Activated CD8-positive, alpha-beta T cell treated with anti-CD3 and anti-CD28 coated beads for 36 hours (primary cell): ENCODE data around the gene CMTM7. TPM values are rescaled to one million over a fixed set of nuclear protein-coding genes. Genes with fewer than 3 reads are reported as not detected.

Experiments
- ATAC-seq: fragments of 200-7000 bp; cut with Tn5 transposase; one replicate; pipeline ENCODE4 v1.10.0; 2021; ENCODE audit warnings: mild to moderate bottlenecking, moderate library complexity
- CTCF ChIA-PET: fragments of 350-600 bp; sonication (Branson Sonifier 250); formaldehyde crosslinking; loops from one replicate; lab custom pipeline; 2021; ENCODE audit warnings: antibody characterized with exemption; lab: Charles Lee
- POLR2A ChIA-PET: fragments of 350-600 bp; sonication (Branson Sonifier 250); formaldehyde crosslinking; loops from one replicate; lab custom pipeline; 2021; ENCODE audit warnings: antibody characterized with exemption; lab: Charles Lee
- DNase-seq: peaks from one replicate; pipeline ENCODE4 v3.0.0-alpha.2; 2020
- H3K27ac Mint-ChIP-seq: one replicate; pipeline ENCODE4 v1.8.0; 2021; ENCODE audit warnings: mild to moderate bottlenecking, mixed read lengths
- H3K27me3 Mint-ChIP-seq: one replicate; pipeline ENCODE4 v1.8.0; 2021; ENCODE audit warnings: mixed read lengths
- H3K36me3 Mint-ChIP-seq: one replicate; pipeline ENCODE4 v1.8.0; 2021; ENCODE audit warnings: low read depth, mixed read lengths
- H3K4me1 Mint-ChIP-seq: one replicate; pipeline ENCODE4 v1.8.0; 2021; ENCODE audit warnings: low read depth, mixed read lengths
- H3K4me3 Mint-ChIP-seq: one replicate; pipeline ENCODE4 v1.8.0; 2021; ENCODE audit warnings: mild to moderate bottlenecking, moderate library complexity, mixed read lengths
- H3K9me3 Mint-ChIP-seq: one replicate; pipeline ENCODE4 v1.8.0; 2021; ENCODE audit warnings: mixed read lengths
- intact Hi-C: fragments of 100-400 bp; cut with micrococcal nuclease; formaldehyde crosslinking; loops from one replicate; pipeline ENCODE4 v1.10.0; 2022
- total RNA-seq, 2 experiments: library from RNA; stranded (reverse); gene quantifications; one replicate each; pipeline ENCODE4 v1.2.3, GENCODE V29; 2021
- TF ChIP-seq, protein P1 (sequence below): fragments of 200-600 bp; IDR thresholded peaks from one replicate; pipeline ENCODE4 v1.8.0; 2022; ENCODE audit warnings: antibody characterized with exemption, mild to moderate bottlenecking

The CMTM7 gene
- total RNA-seq, 2 experiments from 2014 or later = 36.1 to 37.2 TPM

DNA sequence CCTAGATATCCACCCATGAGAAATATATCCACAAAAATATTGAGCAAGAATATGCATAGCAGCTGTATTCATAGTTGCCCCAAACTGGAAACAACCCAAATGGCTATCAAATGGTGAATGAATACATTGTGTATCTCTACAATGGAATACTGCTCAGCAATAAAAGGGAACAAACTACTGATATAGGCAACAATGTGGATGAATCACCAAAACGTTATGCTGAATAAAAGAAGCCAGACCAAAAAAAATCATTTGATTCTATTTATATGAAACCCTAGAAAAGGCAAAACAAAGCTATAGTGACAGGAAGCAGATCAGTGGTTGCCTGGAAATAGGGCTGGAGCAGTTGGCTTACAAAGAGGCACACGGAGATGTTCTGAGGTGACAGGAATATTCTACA, 15.5 kb upstream of the CMTM7 start:
- no peak overlapping the region for H3K27ac Mint-ChIP-seq
- intact Hi-C loops = loop anchor here (2.0 kb wide), 1 partner anchor 85 kb away; no protein-coding TSS in a partner anchor
- DNase-seq (no peak), ATAC-seq (no peak)
- no peak overlapping the region for H3K4me3 Mint-ChIP-seq
- ChIA-PET CTCF (interaction anchor here (0.8 to 10.4 kb wide), 32 partner anchors 11 to 246 kb away, joined by 3 to 149 read pairs (median 6); partner anchors contain the start of gene CMTM7), POLR2A (interaction anchor here (2.3 kb wide), 1 partner anchor 12 kb away, joined by 7 read pairs; no protein-coding TSS in a partner anchor)
- TF ChIP-seq, protein P1, sequence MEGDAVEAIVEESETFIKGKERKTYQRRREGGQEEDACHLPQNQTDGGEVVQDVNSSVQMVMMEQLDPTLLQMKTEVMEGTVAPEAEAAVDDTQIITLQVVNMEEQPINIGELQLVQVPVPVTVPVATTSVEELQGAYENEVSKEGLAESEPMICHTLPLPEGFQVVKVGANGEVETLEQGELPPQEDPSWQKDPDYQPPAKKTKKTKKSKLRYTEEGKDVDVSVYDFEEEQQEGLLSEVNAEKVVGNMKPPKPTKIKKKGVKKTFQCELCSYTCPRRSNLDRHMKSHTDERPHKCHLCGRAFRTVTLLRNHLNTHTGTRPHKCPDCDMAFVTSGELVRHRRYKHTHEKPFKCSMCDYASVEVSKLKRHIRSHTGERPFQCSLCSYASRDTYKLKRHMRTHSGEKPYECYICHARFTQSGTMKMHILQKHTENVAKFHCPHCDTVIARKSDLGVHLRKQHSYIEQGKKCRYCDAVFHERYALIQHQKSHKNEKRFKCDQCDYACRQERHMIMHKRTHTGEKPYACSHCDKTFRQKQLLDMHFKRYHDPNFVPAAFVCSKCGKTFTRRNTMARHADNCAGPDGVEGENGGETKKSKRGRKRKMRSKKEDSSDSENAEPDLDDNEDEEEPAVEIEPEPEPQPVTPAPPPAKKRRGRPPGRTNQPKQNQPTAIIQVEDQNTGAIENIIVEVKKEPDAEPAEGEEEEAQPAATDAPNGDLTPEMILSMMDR = no peak
- no peaks in the 10 kb centered on the region for H3K9me3 Mint-ChIP-seq
- no peaks in the 10 kb centered on the region for H3K36me3 Mint-ChIP-seq
- H3K4me1 Mint-ChIP-seq = peaks cover 18% of the 10 kb centered on the region
- H3K27me3 Mint-ChIP-seq = no peaks in the 10 kb centered on the region

DNA sequence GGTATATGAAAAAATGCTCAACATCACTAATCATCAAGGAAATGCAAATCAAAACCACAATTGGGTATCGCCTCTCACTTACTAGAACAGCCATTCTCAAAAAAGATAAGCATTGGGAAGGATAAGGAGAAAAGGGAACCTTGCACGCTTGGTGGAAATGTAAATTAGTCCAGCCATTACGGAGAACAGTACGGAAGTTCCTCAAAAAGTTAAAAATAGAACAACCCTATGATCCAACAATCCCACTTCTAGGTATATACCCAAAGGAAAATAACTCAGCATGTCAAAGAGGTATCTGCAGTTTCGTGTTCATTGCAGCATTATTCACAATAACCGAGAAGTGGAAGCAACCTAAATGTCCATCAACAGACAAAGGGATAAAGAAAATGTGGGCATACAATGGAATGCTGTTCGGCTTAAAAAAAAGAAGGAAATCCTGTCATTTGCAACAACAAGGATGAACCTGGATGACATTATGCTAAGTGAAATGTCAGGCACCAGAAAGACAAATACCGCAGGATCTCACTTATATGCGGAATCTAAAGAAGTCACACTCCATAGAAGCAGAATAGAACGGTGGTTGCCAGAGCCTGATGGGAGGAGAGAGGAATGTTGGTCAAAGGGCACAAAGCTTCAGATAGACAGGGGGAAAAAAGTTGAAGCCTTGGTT, 11.7 kb upstream of the CMTM7 start:
- POLR2A ChIA-PET = no interaction called here
- ATAC-seq = no peak
- DNase-seq = no peak
- Mint-ChIP-seq H3K9me3 (no peaks in the 10 kb centered on the region), H3K4me3 (no peak overlapping the region), H3K27ac (no peak overlapping the region), H3K36me3 (no peaks in the 10 kb centered on the region), H3K4me1 (peaks cover 4% of the 10 kb centered on the region), H3K27me3 (no peaks in the 10 kb centered on the region)
- intact Hi-C loops = no loop called here
- TF ChIP-seq, protein P1 = no peak
- CTCF ChIA-PET = interaction anchor here (10.4 kb wide), 1 partner anchor 89 kb away, joined by 149 read pairs; no protein-coding TSS in a partner anchor

DNA sequence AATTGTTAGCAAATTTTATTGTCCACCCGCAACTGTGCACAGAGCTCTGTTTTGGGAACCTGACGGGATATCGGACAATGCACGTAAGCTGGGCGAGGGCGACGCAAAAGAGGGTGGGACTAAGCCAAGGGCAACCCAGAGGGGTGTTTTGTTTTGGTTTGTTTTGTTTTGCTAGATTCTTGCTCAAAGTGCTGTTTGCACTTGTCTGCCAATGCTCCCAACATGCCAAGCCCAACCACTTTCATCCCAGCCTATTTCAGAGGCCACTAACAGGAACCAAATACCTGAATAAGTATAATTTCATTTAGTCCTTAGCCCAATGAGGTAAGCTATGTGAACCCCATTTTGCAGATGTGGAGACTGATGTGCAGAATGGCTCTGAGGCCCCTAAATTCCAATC, 9.7 kb upstream of the CMTM7 start:
- no peaks in the 10 kb centered on the region for H3K9me3 Mint-ChIP-seq
- TF ChIP-seq, protein P1 = no peak
- ChIA-PET CTCF (interaction anchor here (1.6 to 2.8 kb wide), 2 partner anchors 15 to 86 kb away, joined by 5 to 17 read pairs; no protein-coding TSS in a partner anchor), POLR2A (interaction anchor here (1.7 kb wide), 1 partner anchor 10 kb away, joined by 7 read pairs; the partner anchor contains the start of gene CMTM7)
- ATAC-seq (no peak), DNase-seq (no peak)
- H3K4me1 Mint-ChIP-seq = no peaks in the 10 kb centered on the region
- no peaks in the 10 kb centered on the region for H3K27me3 Mint-ChIP-seq
- H3K4me3 Mint-ChIP-seq = no peak overlapping the region
- H3K36me3 Mint-ChIP-seq = no peaks in the 10 kb centered on the region
- intact Hi-C loops = no loop called here
- H3K27ac Mint-ChIP-seq = no peak overlapping the region

DNA sequence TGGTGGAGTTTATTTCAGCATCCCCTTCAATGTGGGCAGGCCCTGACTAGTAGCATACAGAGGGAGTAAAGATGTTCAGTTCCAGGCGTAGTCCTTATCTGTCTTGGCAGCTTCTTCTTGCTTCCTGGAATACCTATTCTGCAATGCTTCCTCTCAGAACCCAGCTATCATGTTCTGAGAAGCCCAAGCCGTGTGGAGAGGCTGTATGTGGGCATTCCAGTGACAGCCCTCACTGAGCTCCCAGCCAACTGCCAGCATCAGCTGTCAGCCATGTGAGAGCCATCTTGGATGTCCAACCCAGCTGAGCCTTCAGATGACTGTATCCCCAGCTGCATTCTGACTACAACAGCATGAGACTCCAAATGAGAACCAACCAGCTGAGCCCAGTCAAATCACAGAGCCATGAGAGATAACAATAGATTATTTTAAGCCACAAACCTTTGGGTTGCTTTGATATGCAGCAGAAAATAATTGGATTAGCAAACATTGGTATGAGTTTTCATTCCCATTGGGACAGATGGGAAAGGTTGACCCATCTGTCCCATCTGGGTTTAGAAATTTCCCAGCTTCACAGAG, 8.4 kb upstream of the CMTM7 start:
- no peak overlapping the region for H3K27ac Mint-ChIP-seq
- no peaks in the 10 kb centered on the region for H3K27me3 Mint-ChIP-seq
- H3K4me1 Mint-ChIP-seq = no peaks in the 10 kb centered on the region
- H3K9me3 Mint-ChIP-seq = no peaks in the 10 kb centered on the region
- no peaks in the 10 kb centered on the region for H3K36me3 Mint-ChIP-seq
- no peak for ATAC-seq
- TF ChIP-seq, protein P1 = no peak
- intact Hi-C loops = no loop called here
- DNase-seq = no peak
- CTCF ChIA-PET = interaction anchor here (1.3 to 2.8 kb wide), 5 partner anchors 8 to 89 kb away, joined by 3 to 17 read pairs (median 5); no protein-coding TSS in a partner anchor
- POLR2A ChIA-PET = interaction anchor here (1.7 to 1.9 kb wide), 2 partner anchors 8 to 12 kb away, joined by 6 to 7 read pairs; partner anchors contain the start of gene CMTM7
- no peak overlapping the region for H3K4me3 Mint-ChIP-seq
